ENCODE data around the gene PPM1E.
"Not testable (repeated sequence)": the region's sequence is repeated elsewhere in the genome, so short reads cannot be mapped to it uniquely, and the experiment has no call there.

Gene PPM1E

GRCh38 chr17:58755577-58756245 lies at the start of gene PPM1E:
PPM1E (plus strand) TSS chr17:58755854.
- peak; percentile 41 for DNase-seq (ENCODE audit: low read depth)

- no peak for DNase-seq (ENCODE audit: low read depth)
These were observed 49.1 kb upstream of the PPM1E start for GRCh38 chr17:58706351-58707140.

- DNase-seq (ENCODE audit: low read depth), result peak; percentile 57
These were observed 44.6 kb upstream of the PPM1E start for GRCh38 chr17:58710948-58711552.

- DNase-seq (ENCODE audit: low read depth), result no peak
These were observed 33.4 kb upstream of the PPM1E start for GRCh38 chr17:58722274-58722673.

GRCh38 chr17:58722696-58723095 lies 33.0 kb upstream of the PPM1E start:
- no peak for DNase-seq (ENCODE audit: low read depth)

- DNase-seq (ENCODE audit: low read depth), result peak; percentile 10
These were observed 26.9 kb upstream of the PPM1E start for GRCh38 chr17:58728798-58729197.

GRCh38 chr17:58730937-58731336 lies 24.7 kb upstream of the PPM1E start:
- DNase-seq (ENCODE audit: low read depth), result no peak

- DNase-seq (ENCODE audit: low read depth), result no peak
These were observed 21.6 kb upstream of the PPM1E start for GRCh38 chr17:58734040-58734439.

- no peak for DNase-seq (ENCODE audit: low read depth)
These were observed 20.8 kb upstream of the PPM1E start for GRCh38 chr17:58734811-58735210.

- peak; percentile 79 for DNase-seq (ENCODE audit: low read depth)
These were observed 14.5 kb upstream of the PPM1E start for GRCh38 chr17:58741121-58741625.

GRCh38 chr17:58747674-58748073 lies 8.0 kb upstream of the PPM1E start:
- no peak for DNase-seq (ENCODE audit: low read depth)

GRCh38 chr17:58749627-58750026 lies 6.0 kb upstream of the PPM1E start:
- DNase-seq (ENCODE audit: low read depth), result not testable (repeated sequence)

GRCh38 chr17:58753026-58753425 lies 2.6 kb upstream of the PPM1E start:
- DNase-seq (ENCODE audit: low read depth), result no peak

GRCh38 chr17:58755269-58755576 lies 431 bp upstream of the PPM1E start:
- no peak for DNase-seq (ENCODE audit: low read depth)

- no peak for DNase-seq (ENCODE audit: low read depth)
These were observed 850 bp downstream of the PPM1E start for GRCh38 chr17:58756246-58757161.

- DNase-seq (ENCODE audit: low read depth), result no peak
These were observed 1.5 kb downstream of the PPM1E start for GRCh38 chr17:58757162-58757613.

GRCh38 chr17:58758890-58759289 lies 3.2 kb downstream of the PPM1E start:
- no peak for DNase-seq (ENCODE audit: low read depth)

GRCh38 chr17:58759522-58759921 lies 3.9 kb downstream of the PPM1E start:
- no peak for DNase-seq (ENCODE audit: low read depth)

GRCh38 chr17:58760248-58760647 lies 4.6 kb downstream of the PPM1E start:
- no peak for DNase-seq (ENCODE audit: low read depth)

- DNase-seq (ENCODE audit: low read depth), result no peak
These were observed 7.6 kb downstream of the PPM1E start for GRCh38 chr17:58763263-58763662.

GRCh38 chr17:58764373-58764772 lies 8.7 kb downstream of the PPM1E start:
- DNase-seq (ENCODE audit: low read depth), result no peak

- DNase-seq (ENCODE audit: low read depth), result not testable (repeated sequence)
These were observed 22.8 kb downstream of the PPM1E start for GRCh38 chr17:58778482-58778881.

Data from iris pigment epithelial cell (primary cell).